Ramos (cell line): ENCODE measurements around the gene RHOXF2.
"Not testable (repeated sequence)": the region's sequence is repeated elsewhere in the genome, so short reads cannot be mapped to it uniquely, and the experiment has no call there.

Experiments
- in situ Hi-C: fragments of 300-500 bp; cut with MboI; formaldehyde crosslinking; loops from one replicate; pipeline ENCODE4 v1.14.3; 2022; ENCODE audit warnings: low sequenced_read_pairs; ENCODE audit not compliant: unreplicated experiment

Gene RHOXF2

DNA sequence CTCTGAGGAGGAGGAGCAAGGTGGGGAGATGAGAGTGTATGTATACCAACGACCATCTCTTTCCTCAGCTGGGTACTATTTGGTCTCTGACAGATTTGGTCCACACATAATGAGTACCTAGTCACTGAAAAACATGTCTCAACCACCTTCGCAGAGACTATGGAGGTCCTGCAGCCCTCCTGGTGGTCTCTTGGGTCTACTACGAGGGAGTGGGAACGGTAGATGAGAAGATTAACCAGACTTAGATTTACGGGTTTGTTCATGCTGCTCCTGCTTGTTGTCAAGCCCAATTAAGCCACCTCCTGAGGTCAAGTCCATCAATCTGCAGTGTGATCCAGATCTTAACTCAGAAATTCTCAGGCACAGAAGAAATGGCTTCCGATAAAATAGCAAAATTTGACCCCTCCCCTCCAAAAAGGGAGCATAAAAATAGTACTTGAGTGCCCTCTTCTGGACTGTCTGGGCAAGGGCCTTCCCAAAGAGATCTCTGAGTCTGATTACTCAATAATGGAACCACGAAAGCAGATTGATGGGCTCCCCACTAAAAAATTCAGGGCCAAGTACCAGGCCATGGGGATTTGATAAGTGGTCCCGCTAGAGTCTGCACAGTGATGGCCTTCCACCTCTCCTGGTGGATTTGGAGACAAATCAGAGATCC, 38.3 kb downstream of the RHOXF2 start:
- in situ Hi-C loops: not testable (repeated sequence)

DNA sequence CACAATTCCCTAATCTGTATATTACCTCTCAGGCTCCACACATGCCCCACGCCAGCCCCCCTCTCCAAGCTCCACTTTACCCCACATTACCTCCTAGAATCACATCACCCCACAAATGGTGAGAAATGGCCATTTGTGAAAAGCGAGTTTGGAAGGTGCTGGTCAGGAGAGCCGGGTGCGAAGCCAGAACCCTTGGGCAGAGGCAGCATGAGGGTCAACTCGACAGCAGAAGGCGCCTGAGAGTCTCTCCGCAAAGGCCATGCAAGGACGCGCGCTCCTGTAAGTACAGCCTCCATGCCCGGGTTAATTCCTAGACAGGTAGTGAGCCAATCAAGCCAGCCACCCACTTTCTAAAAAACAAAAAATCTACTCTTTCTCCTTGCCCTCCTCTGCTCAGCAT, 42.4 kb downstream of the RHOXF2 start:
- in situ Hi-C loops: no loop called here

DNA sequence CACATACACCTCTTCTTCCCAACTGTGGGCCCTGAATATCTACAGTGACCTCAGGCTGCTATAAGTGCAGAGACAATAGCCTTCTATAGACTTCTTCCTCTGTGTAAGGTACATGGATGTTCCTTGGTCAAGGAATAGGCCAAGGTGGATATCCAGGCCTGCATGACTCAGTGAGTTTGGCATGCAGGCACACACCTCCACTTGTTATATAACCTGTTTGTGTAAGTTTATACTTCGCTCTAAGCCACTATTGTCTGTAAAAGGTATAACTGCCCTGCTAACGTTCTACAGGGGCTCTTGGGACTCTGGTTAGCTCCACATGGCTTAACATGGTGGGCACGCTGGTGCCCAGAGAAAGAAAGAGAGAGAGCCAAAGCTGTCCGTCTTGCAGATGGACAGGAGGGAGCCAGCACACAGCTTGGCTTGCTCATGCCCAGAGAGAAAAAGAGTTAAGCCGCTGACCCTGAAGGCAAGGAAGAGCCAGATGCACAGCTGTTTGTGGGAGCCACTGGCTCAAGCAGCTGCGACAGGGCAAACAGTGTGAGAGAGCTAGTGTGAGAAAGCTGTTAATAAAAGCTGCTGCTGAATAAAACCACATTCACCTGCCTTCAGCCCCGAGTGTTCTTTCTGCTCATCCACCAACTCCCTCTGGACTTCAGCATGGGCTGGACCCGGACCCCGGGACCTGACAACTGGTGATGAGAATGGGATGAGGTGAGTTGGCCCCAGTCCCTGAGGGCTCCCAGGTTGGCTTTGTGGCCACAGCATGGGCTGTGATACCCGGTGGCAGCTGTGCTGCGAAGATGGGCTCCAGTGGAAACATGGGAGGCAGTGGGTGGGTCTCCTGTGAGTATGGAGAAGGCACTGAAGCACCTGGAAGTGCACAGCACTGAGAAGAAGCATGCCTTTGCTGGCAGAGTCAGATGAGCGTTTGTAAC, 47.7 kb downstream of the RHOXF2 start:
- in situ Hi-C loops: no loop called here

DNA sequence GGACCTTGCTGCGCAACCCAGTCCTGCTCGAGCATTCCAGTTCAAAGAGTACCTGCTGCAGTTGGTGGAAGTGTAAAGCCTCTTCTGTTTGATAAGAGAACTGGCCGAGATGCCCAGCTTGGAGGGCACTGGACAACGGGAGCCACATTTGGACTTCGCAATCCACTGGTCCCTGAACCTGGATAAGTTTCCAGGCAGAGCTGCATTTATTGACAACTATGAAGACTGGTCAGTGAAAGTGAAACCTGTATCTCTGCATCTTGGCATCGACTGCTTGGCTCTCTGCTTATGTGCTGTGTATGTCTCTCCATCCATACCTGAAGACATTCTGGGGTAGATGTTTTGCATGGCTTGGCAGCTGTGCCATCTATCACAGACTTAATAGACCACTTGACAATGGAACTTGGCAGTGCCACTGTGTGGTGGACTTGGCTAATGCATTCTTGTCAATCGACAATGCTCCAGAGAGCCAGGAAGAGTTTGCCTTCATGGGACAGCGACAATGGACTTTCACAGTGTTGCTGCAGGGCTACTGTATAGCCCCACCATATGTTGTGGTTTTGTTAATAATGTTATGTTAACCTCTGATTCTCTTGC, 48.7 kb downstream of the RHOXF2 start:
- in situ Hi-C loops: no loop called here

DNA sequence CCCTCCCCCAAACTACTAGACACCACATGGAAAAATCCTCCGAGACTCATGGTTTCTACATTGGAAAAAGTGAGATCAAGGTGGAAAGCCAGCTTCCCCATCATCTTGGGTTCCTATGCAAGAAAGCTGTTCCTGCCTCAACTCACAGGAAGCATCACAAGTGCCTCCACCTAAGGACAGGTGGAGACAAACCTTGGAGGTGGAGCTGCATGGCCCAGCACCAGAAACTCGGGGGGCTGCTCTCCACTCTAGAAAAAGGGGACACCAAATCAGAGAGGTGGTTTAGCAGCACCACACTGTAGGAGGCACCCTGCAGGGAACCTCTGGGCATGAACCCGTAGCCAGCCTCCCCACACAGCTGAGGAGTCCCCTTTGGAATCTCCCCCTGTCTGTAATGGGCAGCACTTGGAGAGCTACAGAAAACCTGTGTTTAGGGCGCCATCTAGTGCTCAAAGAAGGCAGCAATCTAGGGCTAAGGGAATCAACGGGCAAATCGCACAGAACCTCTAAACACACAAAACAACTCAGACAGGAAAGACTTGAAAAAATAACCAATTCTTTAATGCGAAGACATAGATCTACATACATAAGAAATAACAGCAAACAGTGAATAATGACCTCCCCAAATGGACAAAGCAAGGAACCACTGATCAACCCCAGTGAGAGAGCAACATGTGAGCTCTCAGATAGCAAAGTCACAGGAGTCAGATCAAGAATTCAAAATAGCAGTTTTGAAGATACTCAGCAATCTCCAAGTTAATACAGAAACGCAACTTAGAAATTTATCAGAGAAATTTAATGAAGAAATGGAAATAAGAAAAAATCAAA, 55.2 kb downstream of the RHOXF2 start:
- in situ Hi-C loops: no loop called here
